ENCODE measurements around the gene NMNAT2. TPM values are rescaled to one million over a fixed set of nuclear protein-coding genes. Genes with fewer than 3 reads are reported as not detected.

The NMNAT2 gene
- total and polyA plus RNA-seq, 2 of the 8 experiments (the other 6 are each of a cell fraction or from before 2014, with no cell fraction given): 6.5 to 20.9 TPM

GRCh38 chr1:183222909-183223308 lies 195.3 kb downstream of the NMNAT2 start (continued):
- TF ChIP-seq, protein P1, sequence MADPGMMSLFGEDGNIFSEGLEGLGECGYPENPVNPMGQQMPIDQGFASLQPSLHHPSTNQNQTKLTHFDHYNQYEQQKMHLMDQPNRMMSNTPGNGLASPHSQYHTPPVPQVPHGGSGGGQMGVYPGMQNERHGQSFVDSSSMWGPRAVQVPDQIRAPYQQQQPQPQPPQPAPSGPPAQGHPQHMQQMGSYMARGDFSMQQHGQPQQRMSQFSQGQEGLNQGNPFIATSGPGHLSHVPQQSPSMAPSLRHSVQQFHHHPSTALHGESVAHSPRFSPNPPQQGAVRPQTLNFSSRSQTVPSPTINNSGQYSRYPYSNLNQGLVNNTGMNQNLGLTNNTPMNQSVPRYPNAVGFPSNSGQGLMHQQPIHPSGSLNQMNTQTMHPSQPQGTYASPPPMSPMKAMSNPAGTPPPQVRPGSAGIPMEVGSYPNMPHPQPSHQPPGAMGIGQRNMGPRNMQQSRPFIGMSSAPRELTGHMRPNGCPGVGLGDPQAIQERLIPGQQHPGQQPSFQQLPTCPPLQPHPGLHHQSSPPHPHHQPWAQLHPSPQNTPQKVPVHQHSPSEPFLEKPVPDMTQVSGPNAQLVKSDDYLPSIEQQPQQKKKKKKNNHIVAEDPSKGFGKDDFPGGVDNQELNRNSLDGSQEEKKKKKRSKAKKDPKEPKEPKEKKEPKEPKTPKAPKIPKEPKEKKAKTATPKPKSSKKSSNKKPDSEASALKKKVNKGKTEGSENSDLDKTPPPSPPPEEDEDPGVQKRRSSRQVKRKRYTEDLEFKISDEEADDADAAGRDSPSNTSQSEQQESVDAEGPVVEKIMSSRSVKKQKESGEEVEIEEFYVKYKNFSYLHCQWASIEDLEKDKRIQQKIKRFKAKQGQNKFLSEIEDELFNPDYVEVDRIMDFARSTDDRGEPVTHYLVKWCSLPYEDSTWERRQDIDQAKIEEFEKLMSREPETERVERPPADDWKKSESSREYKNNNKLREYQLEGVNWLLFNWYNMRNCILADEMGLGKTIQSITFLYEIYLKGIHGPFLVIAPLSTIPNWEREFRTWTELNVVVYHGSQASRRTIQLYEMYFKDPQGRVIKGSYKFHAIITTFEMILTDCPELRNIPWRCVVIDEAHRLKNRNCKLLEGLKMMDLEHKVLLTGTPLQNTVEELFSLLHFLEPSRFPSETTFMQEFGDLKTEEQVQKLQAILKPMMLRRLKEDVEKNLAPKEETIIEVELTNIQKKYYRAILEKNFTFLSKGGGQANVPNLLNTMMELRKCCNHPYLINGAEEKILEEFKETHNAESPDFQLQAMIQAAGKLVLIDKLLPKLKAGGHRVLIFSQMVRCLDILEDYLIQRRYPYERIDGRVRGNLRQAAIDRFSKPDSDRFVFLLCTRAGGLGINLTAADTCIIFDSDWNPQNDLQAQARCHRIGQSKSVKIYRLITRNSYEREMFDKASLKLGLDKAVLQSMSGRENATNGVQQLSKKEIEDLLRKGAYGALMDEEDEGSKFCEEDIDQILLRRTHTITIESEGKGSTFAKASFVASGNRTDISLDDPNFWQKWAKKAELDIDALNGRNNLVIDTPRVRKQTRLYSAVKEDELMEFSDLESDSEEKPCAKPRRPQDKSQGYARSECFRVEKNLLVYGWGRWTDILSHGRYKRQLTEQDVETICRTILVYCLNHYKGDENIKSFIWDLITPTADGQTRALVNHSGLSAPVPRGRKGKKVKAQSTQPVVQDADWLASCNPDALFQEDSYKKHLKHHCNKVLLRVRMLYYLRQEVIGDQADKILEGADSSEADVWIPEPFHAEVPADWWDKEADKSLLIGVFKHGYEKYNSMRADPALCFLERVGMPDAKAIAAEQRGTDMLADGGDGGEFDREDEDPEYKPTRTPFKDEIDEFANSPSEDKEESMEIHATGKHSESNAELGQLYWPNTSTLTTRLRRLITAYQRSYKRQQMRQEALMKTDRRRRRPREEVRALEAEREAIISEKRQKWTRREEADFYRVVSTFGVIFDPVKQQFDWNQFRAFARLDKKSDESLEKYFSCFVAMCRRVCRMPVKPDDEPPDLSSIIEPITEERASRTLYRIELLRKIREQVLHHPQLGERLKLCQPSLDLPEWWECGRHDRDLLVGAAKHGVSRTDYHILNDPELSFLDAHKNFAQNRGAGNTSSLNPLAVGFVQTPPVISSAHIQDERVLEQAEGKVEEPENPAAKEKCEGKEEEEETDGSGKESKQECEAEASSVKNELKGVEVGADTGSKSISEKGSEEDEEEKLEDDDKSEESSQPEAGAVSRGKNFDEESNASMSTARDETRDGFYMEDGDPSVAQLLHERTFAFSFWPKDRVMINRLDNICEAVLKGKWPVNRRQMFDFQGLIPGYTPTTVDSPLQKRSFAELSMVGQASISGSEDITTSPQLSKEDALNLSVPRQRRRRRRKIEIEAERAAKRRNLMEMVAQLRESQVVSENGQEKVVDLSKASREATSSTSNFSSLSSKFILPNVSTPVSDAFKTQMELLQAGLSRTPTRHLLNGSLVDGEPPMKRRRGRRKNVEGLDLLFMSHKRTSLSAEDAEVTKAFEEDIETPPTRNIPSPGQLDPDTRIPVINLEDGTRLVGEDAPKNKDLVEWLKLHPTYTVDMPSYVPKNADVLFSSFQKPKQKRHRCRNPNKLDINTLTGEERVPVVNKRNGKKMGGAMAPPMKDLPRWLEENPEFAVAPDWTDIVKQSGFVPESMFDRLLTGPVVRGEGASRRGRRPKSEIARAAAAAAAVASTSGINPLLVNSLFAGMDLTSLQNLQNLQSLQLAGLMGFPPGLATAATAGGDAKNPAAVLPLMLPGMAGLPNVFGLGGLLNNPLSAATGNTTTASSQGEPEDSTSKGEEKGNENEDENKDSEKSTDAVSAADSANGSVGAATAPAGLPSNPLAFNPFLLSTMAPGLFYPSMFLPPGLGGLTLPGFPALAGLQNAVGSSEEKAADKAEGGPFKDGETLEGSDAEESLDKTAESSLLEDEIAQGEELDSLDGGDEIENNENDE (IDR thresholded peaks at IDR 0.05; ENCODE audit: insufficient replicate concordance, low read length): no peak
- TF ChIP-seq BCL11A (IDR thresholded peaks at IDR 0.05; ENCODE audit: low read depth in 2 of 2, low read length in 2 of 2) (no peak), EP300 (IDR thresholded peaks at IDR 0.05; ENCODE audit: borderline replicate concordance in 1 of 2, low read depth in 2 of 2, low read length in 2 of 2) (no peak), CBX5 (IDR thresholded peaks at IDR 0.05; ENCODE audit: low read depth, low read length) (no peak), SRF (IDR thresholded peaks at IDR 0.05; ENCODE audit: low read depth, low read length) (no peak), SP4 (IDR thresholded peaks at IDR 0.05; ENCODE audit: low read length) (no peak)
